NCI-H128 (cell line): ENCODE measurements around the gene ATP13A3.
"Not testable (repeated sequence)": the region's sequence is repeated elsewhere in the genome, so short reads cannot be mapped to it uniquely, and the experiment has no call there.

Source experiments
- DNase-seq: peaks from one replicate; lab custom pipeline; 2025; ENCODE audit not compliant: unreplicated experiment; lab: John Stamatoyannopoulos, UW

The ATP13A3 gene

DNA sequence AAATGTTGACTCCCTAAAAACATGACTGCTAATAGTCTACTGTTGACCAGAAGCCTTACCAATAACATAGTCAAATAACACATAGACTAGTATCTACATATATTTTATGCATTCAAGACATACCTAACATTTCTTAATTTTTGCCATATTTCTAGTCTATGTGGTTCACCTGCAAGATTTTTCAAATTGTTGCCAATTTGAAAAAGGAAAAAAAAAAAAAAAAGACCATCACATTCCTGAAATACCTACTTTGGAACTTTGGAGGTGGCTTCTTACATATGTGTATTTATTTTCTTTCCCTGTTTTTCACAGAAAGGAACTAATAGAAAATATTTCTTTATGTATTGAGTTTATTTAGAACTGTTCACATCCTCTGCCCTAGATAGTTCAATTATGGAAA lies 13.4 kb upstream of the ATP13A3 start:
- no peak for DNase-seq

GRCh38 chr3:194499516-194499915 lies 12.7 kb upstream of the ATP13A3 start:
- DNase-seq: not testable (repeated sequence)

DNA sequence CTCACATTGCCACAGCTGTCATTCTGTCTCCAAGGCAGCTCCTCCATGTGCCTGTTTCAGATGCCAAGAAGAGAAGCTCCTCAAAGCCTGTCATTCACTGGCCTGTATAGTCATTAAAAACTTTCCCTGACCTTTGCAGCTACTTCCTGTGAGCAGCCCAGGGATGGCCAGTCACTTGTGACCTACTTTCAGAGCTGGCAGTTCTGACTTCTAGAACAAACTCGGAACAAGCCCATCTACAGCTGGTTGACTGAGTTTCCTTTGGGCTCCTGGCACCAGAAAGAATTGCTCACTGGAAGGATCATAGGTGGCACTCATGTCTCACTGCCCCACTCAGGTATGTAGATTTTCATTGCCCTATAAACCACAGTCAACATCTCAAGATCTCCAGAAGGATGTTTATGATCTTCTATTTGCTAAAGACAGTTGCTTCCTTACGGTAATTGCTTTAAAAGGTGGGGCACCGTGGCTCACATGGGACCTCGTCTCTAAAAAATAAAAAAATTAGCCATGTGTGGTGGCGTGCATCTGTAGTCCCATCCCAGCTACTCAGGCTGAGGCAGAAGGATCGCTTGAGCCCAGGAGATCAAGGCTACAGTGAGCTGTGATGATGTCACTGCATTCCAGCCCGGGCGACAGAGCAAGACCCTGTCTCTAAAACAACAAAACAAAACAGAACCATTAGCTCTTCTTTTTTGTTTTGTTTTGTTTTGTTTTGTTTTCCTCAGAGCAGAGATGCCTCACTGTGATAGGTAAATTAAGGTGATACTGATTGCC lies 11.2 kb upstream of the ATP13A3 start:
- DNase-seq: no peak

DNA sequence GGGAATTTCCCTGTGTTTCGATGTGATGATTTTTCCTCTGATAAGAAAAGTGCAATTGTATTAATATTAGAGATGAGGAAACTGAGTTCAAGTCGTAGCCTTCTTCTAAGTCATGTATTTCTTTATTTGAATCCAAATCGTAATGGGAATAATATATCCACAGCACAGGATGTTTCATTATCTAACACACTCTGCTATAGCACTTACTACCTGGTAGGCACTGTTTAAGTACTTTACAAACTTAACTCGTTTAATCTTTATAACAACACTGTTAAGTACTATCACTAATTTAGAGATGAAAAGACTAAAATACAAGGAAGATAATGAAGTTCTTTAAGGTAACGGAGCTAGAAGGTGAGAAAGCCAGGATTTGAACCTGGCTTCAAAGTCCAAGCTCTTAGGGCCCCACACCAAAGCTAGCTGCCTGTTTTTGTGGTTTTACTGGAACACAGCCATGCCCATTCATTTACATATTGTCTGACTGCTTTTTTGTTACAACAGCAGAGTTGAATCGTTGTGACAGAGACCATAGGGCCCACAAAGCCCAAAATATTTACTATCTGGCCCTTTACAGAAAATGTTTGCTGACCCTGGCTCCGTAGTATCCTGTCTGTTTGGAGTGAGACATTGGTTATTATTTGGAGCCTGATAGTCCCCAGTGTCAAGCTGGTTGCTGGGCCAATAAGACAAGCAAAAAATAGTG lies 9.6 kb upstream of the ATP13A3 start:
- no peak for DNase-seq

GRCh38 chr3:194494951-194495374 lies 8.2 kb upstream of the ATP13A3 start:
- DNase-seq: no peak

DNA sequence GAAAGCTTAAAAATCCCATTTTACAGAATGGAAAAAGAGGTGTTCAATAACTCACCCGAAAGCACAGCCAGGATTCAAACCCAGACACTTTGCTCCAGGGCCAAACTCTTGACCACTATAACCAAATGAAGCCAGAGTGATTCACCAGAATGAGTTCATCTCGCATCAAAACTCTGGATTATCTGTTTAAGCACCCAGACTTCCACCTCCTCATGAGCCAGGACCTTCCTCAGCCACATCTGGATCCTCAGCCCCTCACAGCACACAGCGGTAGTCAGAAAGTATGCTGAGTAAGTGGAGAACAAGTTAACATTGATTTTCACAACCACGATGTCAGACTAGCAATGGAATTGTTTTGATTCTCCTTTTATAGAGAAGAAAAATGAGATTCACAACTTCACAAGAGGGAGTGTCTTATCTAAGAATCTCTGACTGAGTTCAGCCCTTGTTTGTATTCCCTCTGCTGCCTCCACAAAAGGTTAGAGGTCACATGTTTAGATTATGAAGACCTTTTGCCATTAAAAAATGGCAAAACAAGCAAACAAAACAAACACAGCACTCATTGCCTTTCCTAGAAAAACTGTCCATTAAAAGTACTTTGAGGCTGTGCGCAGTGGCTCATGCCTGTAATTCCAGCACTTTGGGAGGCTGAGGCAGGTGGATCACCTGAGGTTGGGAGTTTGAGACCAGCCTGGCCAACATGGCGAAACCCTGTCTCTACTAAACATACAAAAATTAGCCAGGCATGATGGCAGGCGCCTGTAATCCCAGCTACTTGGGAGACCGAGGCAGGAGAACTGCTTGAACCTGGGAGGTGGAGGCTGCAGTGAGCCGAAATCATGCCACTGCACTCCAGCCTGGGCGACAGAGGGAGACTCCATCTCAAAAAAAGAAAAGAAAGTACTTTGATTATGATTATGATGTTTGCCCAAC lies 7.5 kb upstream of the ATP13A3 start:
- DNase-seq: not testable (repeated sequence)

DNA sequence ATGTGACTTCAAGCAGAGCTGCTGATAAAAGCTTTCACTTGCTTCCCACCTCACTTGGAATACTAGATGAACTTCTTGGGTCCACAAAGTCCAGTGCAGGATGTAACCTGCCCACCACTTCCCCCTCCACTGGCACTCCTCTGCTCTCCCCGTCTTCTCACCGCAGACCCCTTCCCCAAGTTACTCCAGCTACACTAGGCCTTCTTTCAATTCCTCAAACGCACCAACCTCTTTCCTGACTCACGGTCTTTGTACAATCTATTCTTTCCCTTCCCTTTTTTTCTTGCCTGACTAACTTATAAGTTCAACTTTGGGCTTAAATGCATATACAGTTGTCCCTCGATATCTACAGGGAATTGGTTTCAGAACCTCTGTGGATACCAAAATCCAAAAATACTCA lies 5.2 kb upstream of the ATP13A3 start:
- no peak for DNase-seq

- no peak for DNase-seq
Observed at GRCh38 chr3:194489736-194490612, 3.2 kb upstream of the ATP13A3 start.

DNA sequence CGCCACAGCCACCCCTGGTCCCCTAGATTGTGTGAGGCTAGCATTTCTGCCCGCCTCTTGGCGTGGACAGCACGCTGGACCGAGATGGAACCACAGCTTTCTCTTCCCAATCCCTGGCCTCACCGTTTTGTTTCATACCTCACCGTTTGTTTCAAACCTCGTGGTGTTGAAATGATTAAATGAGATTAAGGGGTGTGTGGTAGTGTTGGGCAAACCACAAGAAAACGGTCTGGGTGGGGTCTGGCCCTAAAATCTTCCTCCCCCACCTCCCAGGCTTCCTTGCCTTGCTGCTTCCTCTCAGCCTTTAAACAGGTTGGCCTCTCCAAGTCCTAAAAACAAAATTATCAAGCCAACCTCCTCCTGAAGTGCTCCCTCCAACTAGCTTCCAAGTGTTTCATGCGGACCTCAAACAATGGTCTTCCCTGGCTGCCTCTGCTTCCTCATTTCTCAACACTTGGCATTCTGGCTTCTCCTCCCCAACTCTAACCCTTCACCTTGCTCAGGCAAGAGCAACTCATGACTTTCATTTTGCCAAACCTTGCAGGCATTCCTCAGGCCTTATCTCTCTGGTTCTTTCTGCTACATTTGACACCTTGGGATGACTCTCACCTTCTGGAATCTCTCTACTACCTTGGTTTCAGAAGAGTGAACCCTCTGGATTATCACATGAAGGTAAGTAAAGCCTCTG lies 1.4 kb upstream of the ATP13A3 start:
- no peak for DNase-seq

DNA sequence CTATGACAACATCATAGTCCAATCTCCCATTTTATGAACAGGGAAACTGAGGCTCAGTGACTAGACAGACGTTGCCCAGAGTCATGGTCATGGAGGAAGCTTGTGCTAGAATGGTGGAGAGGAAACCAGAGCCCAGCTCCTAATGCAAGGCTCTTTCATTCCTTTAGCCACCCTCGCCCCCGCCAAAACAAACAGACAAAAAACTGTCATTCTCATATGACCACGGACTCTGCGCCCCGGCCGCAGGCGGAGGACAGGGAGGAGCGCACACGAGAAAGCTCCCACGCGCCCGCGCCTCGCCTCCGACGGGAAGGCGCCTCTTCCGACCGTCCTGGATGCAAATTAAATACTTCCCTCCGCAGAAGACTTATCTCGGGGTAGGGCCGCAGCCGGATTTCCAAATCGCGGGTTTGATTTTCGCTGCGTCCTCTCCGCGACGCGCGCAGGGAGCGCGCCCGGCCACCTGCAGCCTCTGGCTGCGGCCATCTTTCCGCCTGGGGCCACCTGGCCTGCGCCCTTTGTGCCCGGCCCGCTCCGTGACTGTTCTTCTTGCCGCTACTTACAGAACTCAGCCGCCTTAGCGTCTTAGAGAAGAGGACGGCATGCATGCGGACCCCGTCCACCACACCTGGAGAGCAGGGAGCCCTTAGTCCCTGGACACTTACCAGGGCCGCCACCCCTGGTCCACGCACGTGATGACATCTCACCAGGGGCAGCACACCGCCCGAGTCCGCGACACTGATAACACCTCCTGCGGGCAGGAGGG lies 670 bp upstream of the ATP13A3 start:
- DNase-seq: no peak

GRCh38 chr3:194485881-194486539 lies 792 bp downstream of the ATP13A3 start:
- no peak for DNase-seq

- DNase-seq: no peak
Observed at GRCh38 chr3:194485468-194485880, 1.3 kb downstream of the ATP13A3 start.

DNA sequence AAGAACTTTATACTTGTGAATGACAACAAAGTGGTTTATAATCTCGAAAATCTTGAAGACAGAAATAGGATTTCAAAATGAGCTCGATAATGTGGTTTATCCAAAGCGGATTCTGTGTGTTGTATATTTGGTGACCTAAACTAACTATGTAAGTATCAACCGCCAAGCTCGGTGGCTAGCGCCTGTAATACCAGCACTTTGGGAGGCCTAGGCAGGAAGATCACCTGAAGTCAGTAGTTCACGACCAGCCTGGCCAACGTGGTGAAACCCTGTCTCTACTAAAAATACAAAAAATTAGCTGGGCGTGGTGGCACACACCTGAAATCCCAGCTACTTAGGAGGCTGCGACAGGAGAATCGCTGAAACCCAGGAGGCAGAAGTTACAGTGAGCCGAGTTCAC lies 2.2 kb downstream of the ATP13A3 start:
- DNase-seq: no peak

GRCh38 chr3:194483850-194484249 lies 3.0 kb downstream of the ATP13A3 start:
- no peak for DNase-seq

- not testable (repeated sequence) for DNase-seq
Observed at GRCh38 chr3:194482830-194483229, 4.0 kb downstream of the ATP13A3 start.

GRCh38 chr3:194482196-194482593 lies 4.6 kb downstream of the ATP13A3 start:
- no peak for DNase-seq

DNA sequence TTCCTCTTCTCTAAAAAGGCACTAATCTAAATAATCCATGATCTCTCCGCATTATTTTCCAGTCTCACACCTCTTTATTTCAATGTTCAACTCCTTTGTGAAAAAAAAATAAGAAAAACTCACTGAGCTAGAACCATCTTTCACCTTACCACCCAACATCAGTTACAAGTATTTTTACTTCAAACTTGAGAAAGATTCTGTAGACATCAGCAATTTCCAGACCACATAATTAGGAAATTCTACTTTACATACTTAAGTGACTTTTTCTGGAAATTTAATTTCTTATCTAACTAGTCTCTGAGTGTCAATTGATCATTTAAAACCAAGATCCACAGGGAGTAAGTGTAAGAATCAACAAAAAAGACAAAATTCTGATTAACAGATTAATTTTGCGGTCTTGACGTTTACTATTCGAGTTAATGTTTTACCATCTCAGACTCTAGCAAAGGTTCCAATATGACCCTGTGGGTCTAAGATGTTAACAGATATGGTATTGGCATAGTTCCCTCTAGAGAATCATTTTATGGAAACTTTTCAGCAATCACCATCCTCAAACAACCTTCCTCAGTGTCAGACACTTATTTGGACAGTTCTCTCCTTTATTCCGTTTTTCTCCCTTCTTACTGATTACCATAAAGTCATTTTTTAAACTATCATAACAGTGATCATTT lies 5.1 kb downstream of the ATP13A3 start:
- no peak for DNase-seq

DNA sequence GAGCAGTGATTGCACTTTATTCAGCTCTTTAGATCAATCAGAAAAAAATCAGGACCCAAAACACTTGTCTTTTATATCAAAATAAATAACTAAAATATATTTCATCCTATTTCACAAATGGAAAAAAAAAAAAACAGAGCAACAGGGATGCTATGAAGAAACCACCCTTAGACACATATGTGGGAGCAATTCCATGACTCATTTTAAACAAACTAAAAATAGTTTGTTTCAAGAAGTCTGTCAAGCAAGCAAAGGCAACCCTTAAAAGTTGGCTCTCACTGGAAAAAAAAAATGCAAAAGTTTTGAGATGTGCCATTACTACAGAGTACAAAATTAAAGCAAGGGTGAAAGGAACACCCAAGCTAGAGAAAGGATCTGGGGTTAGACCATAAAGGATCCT lies 5.7 kb downstream of the ATP13A3 start:
- DNase-seq: no peak
